Natural killer cell (primary cell): ENCODE data around the gene ERO1A. TPM values are rescaled to one million over a fixed set of nuclear protein-coding genes. Genes with fewer than 3 reads are reported as not detected.

Experiments used
- ATAC-seq, 3 donors: fragments of 150-1000 bp in 2 of 3; fragments of 200-7000 bp in 1 of 3; cut with Tn5 transposase; 1 replicate in 1 of 3; 2 replicates in 2 of 3; pipeline ENCODE4 v1.10.0; 2021; ENCODE audit warnings: mild to moderate bottlenecking in 2 of 3, moderate library complexity in 2 of 3
- DNase-seq, 2 donors: peaks; one replicate each; pipeline versions ENCODE4 v3.0.0 to v3.0.0-alpha.2; 2013 to 2021; ENCODE audit warnings: mixed read lengths in 1 of 2
- H3K27ac ChIP-seq: one replicate; pipeline ENCODE4 v1.5.1; 2013; ENCODE audit warnings: mild to moderate bottlenecking, low read length
- H3K27me3 ChIP-seq: one replicate; pipeline ENCODE4 v1.6.1; 2013; ENCODE audit warnings: low read length; ENCODE audit not compliant: control insufficient read depth, insufficient read depth
- H3K36me3 ChIP-seq: one replicate; pipeline ENCODE4 v1.6.1; 2013; ENCODE audit warnings: low read length; ENCODE audit not compliant: control insufficient read depth, insufficient read depth
- H3K4me1 ChIP-seq: one replicate; pipeline ENCODE4 v1.6.1; 2013; ENCODE audit warnings: low read length; ENCODE audit not compliant: control insufficient read depth, insufficient read depth
- H3K4me3 ChIP-seq: one replicate; pipeline ENCODE4 v1.5.1; 2013; ENCODE audit warnings: low read length
- H3K9me3 ChIP-seq: one replicate; pipeline ENCODE4 v1.6.1; 2013; ENCODE audit warnings: low read length; ENCODE audit not compliant: control insufficient read depth, insufficient read depth
- H3K27ac Mint-ChIP-seq, 2 donors: one replicate each; pipeline ENCODE4 v1.8.0; 2022; ENCODE audit warnings: mild to moderate bottlenecking in 2 of 2, mixed read lengths in 2 of 2, moderate library complexity in 1 of 2
- H3K27me3 Mint-ChIP-seq, 2 donors: one replicate each; pipeline ENCODE4 v1.8.0; 2022; ENCODE audit warnings: low read depth in 2 of 2, mixed read lengths in 2 of 2
- H3K36me3 Mint-ChIP-seq: one replicate; pipeline ENCODE4 v1.8.0; 2022; ENCODE audit warnings: mixed read lengths
- H3K4me1 Mint-ChIP-seq, 2 donors: one replicate each; pipeline ENCODE4 v1.8.0; 2022; ENCODE audit warnings: mixed read lengths in 2 of 2
- H3K4me3 Mint-ChIP-seq: one replicate; pipeline ENCODE4 v1.8.0; 2022; ENCODE audit warnings: mild to moderate bottlenecking, moderate library complexity, mixed read lengths
- H3K9me3 Mint-ChIP-seq, 2 donors: one replicate each; pipeline ENCODE4 v1.8.0; 2022; ENCODE audit warnings: mixed read lengths in 2 of 2
- CTCF ChIP-seq: fragments of 200-600 bp; IDR thresholded peaks from one replicate; pipeline ENCODE4 v1.8.0; 2022; ENCODE audit warnings: antibody characterized with exemption
- WGBS: methylation state at CpG from one replicate; pipeline ENCODE4 v1.1.7; 2013; ENCODE audit warnings: missing lambda C conversion rate; ENCODE audit not compliant: insufficient coverage; 5-methylcytosine and 5-hydroxymethylcytosine counted together
- intact Hi-C: fragments of 100-400 bp; cut with micrococcal nuclease; formaldehyde crosslinking; loops from one replicate; pipeline ENCODE4 v1.14.2; 2022
- total RNA-seq, 4 donors: library from RNA; stranded (reverse); fragments of 120-200 nt in 1 of 4; gene quantifications; one replicate each; pipeline versions ENCODE4 v1.2.3 to v1.2.4, GENCODE V29; 2013 to 2022

The ERO1A gene
- total RNA-seq, 3 donors from 2014 or later (not counting 1 experiment from before 2014, with no cell fraction given), result 35.4 to 47.7 (median 42.5) TPM

GRCh38 chr14:52602131-52602530 is 93.2 kb downstream of the ERO1A start:
- H3K27me3 Mint-ChIP-seq, result peaks cover 0 to 3% of the 10 kb centered on the region in 2 donors
- DNase-seq (no peak), ATAC-seq (no peak)
- no peak for TF ChIP-seq CTCF
- WGBS, result 62% methylated on average over 1 of the region's 1 CpG
- no peaks in the 10 kb centered on the region for H3K4me1 Mint-ChIP-seq
- no peaks in the 10 kb centered on the region for H3K9me3 ChIP-seq
- H3K4me3 Mint-ChIP-seq, result no peak overlapping the region
- no peak overlapping the region for H3K4me3 ChIP-seq
- H3K27me3 ChIP-seq, result no peaks in the 10 kb centered on the region
- intact Hi-C loops, result no loop called here
- no peak overlapping the region for H3K27ac Mint-ChIP-seq
- H3K9me3 Mint-ChIP-seq, result no peaks in the 10 kb centered on the region
- H3K27ac ChIP-seq, result no peak overlapping the region
- no peaks in the 10 kb centered on the region for H3K36me3 ChIP-seq
- H3K36me3 Mint-ChIP-seq, result no peaks in the 10 kb centered on the region
- H3K4me1 ChIP-seq, result no peaks in the 10 kb centered on the region

GRCh38 chr14:52599974-52600373 is 95.4 kb downstream of the ERO1A start:
- no peaks in the 10 kb centered on the region for H3K36me3 ChIP-seq
- Mint-ChIP-seq H3K36me3 (peaks cover 8% of the 10 kb centered on the region), H3K27ac (no peak overlapping the region), H3K9me3 (peaks cover 0 to 2% of the 10 kb centered on the region in 2 donors), H3K4me3 (no peak overlapping the region), H3K4me1 (no peaks in the 10 kb centered on the region), H3K27me3 (peaks cover 3 to 8% of the 10 kb centered on the region in 2 donors)
- no peak overlapping the region for H3K27ac ChIP-seq
- intact Hi-C loops, result no loop called here
- DNase-seq, result no peak
- no peaks in the 10 kb centered on the region for H3K9me3 ChIP-seq
- no peaks in the 10 kb centered on the region for H3K4me1 ChIP-seq
- 72% methylated on average over 2 of the region's 3 CpGs for WGBS
- H3K27me3 ChIP-seq, result no peaks in the 10 kb centered on the region
- H3K4me3 ChIP-seq, result no peak overlapping the region
- ATAC-seq, result no peak
- no peak for TF ChIP-seq CTCF

- no peak overlapping the region for H3K4me3 ChIP-seq
- H3K36me3 Mint-ChIP-seq, result peaks cover 8% of the 10 kb centered on the region
- peaks cover 0 to 4% of the 10 kb centered on the region in 2 donors for H3K9me3 Mint-ChIP-seq
- H3K9me3 ChIP-seq, result no peaks in the 10 kb centered on the region
- no peaks in the 10 kb centered on the region for H3K27me3 ChIP-seq
- no peak for TF ChIP-seq CTCF
- no peak overlapping the region for H3K27ac Mint-ChIP-seq
- H3K27ac ChIP-seq, result no peak overlapping the region
- intact Hi-C loops, result no loop called here
- ATAC-seq (no peak), DNase-seq (no peak)
- H3K4me1 ChIP-seq, result no peaks in the 10 kb centered on the region
- H3K27me3 Mint-ChIP-seq, result peaks cover 6 to 13% of the 10 kb centered on the region in 2 donors
- H3K4me1 Mint-ChIP-seq, result no peaks in the 10 kb centered on the region
- H3K4me3 Mint-ChIP-seq, result no peak overlapping the region
- WGBS, result no CpG with 5 or more reads among the region's 1 CpG
- H3K36me3 ChIP-seq, result no peaks in the 10 kb centered on the region
These were observed 96.8 kb downstream of the ERO1A start for GRCh38 chr14:52598568-52598967.

- ATAC-seq (no peak), DNase-seq (no peak)
- no peaks in the 10 kb centered on the region for H3K9me3 ChIP-seq
- H3K36me3 ChIP-seq, result no peaks in the 10 kb centered on the region
- no peak overlapping the region for H3K4me3 ChIP-seq
- no peaks in the 10 kb centered on the region for H3K4me1 ChIP-seq
- no peak overlapping the region for H3K27ac ChIP-seq
- Mint-ChIP-seq H3K36me3 (peaks cover 8% of the 10 kb centered on the region), H3K4me1 (no peaks in the 10 kb centered on the region), H3K27ac (no peak overlapping the region), H3K27me3 (peaks cover 4 to 15% of the 10 kb centered on the region in 2 donors), H3K4me3 (no peak overlapping the region), H3K9me3 (peaks cover 0 to 4% of the 10 kb centered on the region in 2 donors)
- TF ChIP-seq CTCF, result no peak
- intact Hi-C loops, result no loop called here
- 96% methylated on average over 4 of the region's 5 CpGs for WGBS
- no peaks in the 10 kb centered on the region for H3K27me3 ChIP-seq
These were observed 98.5 kb downstream of the ERO1A start for GRCh38 chr14:52596861-52597260.
